ENCODE measurements around the gene CFAP46. TPM values are rescaled to one million over a fixed set of nuclear protein-coding genes. Genes with fewer than 3 reads are reported as not detected.

The CFAP46 gene
- total RNA-seq, 4 donors from 2014 or later: not detected

DNA sequence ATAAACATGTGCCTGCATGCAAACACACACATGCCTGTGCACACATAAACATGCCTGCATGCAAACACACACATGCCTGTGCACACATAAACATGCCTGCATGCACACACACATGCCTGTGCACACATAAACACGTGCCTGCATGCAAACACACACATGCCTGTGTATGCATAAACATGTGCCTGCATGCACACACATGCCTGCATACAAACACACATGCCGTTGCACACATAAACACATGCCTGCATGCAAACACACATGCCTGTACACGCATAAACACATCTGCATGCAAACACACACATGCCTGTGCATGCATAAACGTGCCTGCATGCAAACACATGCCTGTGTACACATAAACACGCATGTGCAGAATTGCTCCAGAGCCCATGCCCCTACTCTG, 178.8 kb downstream of the CFAP46 start:
- H3K27ac ChIP-seq: no peak overlapping the region
- H3K27me3 ChIP-seq: no peaks in the 10 kb centered on the region
- H3K4me3 ChIP-seq: no peak overlapping the region
- DNase-seq: no peak
- no peaks in the 10 kb centered on the region for H3K9me3 ChIP-seq
- TF ChIP-seq POLR2A (IDR thresholded peaks at IDR 0.05): no peak
- TF ChIP-seq, protein P1, sequence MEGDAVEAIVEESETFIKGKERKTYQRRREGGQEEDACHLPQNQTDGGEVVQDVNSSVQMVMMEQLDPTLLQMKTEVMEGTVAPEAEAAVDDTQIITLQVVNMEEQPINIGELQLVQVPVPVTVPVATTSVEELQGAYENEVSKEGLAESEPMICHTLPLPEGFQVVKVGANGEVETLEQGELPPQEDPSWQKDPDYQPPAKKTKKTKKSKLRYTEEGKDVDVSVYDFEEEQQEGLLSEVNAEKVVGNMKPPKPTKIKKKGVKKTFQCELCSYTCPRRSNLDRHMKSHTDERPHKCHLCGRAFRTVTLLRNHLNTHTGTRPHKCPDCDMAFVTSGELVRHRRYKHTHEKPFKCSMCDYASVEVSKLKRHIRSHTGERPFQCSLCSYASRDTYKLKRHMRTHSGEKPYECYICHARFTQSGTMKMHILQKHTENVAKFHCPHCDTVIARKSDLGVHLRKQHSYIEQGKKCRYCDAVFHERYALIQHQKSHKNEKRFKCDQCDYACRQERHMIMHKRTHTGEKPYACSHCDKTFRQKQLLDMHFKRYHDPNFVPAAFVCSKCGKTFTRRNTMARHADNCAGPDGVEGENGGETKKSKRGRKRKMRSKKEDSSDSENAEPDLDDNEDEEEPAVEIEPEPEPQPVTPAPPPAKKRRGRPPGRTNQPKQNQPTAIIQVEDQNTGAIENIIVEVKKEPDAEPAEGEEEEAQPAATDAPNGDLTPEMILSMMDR (IDR thresholded peaks at IDR 0.05): no peak
- H3K36me3 ChIP-seq: peaks cover 0 to 14% (median 0%) of the 10 kb centered on the region in 3 donors
- no peaks in the 10 kb centered on the region for H3K4me1 ChIP-seq

DNA sequence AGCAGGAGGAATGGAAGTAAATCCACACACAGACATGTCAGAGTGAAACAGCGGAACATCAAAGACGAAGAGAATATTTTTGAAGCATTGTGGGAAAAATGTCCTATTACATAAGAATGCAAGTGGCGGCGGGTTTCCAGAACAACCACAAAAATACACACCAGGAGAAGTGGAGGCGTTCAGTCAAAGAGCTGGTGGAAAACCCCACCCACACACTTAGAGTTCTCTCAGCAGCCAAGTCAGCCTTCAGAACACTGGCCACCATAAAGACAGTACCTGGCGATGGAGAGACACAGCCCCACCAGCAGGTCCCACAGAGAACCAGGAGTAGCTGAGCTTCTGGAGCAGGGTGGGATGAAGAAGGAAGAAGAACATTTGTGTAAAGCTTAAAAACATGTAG, 180.1 kb downstream of the CFAP46 start:
- no peak for DNase-seq
- H3K36me3 ChIP-seq: peaks cover 0 to 16% (median 0%) of the 10 kb centered on the region in 3 donors
- no peaks in the 10 kb centered on the region for H3K27me3 ChIP-seq
- no peak overlapping the region for H3K4me3 ChIP-seq
- no peak overlapping the region for H3K27ac ChIP-seq
- TF ChIP-seq POLR2A (IDR thresholded peaks at IDR 0.05): no peak
- TF ChIP-seq, protein P1 (IDR thresholded peaks at IDR 0.05): no peak
- no peaks in the 10 kb centered on the region for H3K4me1 ChIP-seq
- H3K9me3 ChIP-seq: no peaks in the 10 kb centered on the region

GRCh38 chr10:132761395-132762060, 180.8 kb downstream of the CFAP46 start:
- H3K27ac ChIP-seq: no peak overlapping the region
- no peaks in the 10 kb centered on the region for H3K4me1 ChIP-seq
- TF ChIP-seq POLR2A (IDR thresholded peaks at IDR 0.05): no peak
- TF ChIP-seq, protein P1 (IDR thresholded peaks at IDR 0.05): no peak
- H3K36me3 ChIP-seq: peaks cover 0 to 23% (median 0%) of the 10 kb centered on the region in 3 donors
- no peaks in the 10 kb centered on the region for H3K9me3 ChIP-seq
- H3K27me3 ChIP-seq: no peaks in the 10 kb centered on the region
- no peak overlapping the region for H3K4me3 ChIP-seq
- DNase-seq: no peak

GRCh38 chr10:132758865-132759264, 183.5 kb downstream of the CFAP46 start:
- peaks cover 0 to 43% (median 0%) of the 10 kb centered on the region in 3 donors for H3K36me3 ChIP-seq
- no peak for DNase-seq
- no peaks in the 10 kb centered on the region for H3K4me1 ChIP-seq
- H3K4me3 ChIP-seq: no peak overlapping the region
- TF ChIP-seq, protein P1 (IDR thresholded peaks at IDR 0.05): no peak
- no peak for TF ChIP-seq POLR2A (IDR thresholded peaks at IDR 0.05)
- no peaks in the 10 kb centered on the region for H3K9me3 ChIP-seq
- no peak overlapping the region for H3K27ac ChIP-seq
- H3K27me3 ChIP-seq: no peaks in the 10 kb centered on the region

Other genes starting within 250 kb of the CFAP46 start
- gene NKX6-2, start 156.4 kb downstream of the CFAP46 start, total RNA-seq: not detected
- gene ADGRA1, start 145.4 kb upstream of the CFAP46 start, total RNA-seq: not detected
- gene KNDC1, start 217.6 kb upstream of the CFAP46 start, total RNA-seq: 1 to 10 TPM in 1 of 4 donors, under 1 TPM in 1, not detected in 2; 0.27 to 1.7 TPM

Data from Peyer's patch (tissue), 4 donors.